WTC11 (cell line): ENCODE data around the gene GJB5.

Experiments used
- CBFB ChIP-seq: sonication (generic); formaldehyde crosslinking; IDR thresholded peaks from 2 replicates; pipeline ENCODE4 v1.8.1; 2022; ENCODE audit warnings: mild to moderate bottlenecking, low read depth, missing genetic modification reagents
- CREB1 ChIP-seq: sonication (generic); formaldehyde crosslinking; IDR thresholded peaks from 2 replicates; pipeline ENCODE4 v1.8.0; 2023; ENCODE audit warnings: mild to moderate bottlenecking, missing genetic modification reagents
- CREM ChIP-seq: sonication (generic); formaldehyde crosslinking; IDR thresholded peaks from 2 replicates; pipeline ENCODE4 v1.8.1; 2022; ENCODE audit warnings: mild to moderate bottlenecking, missing genetic modification reagents, moderate library complexity
- ESRRA ChIP-seq: sonication (generic); formaldehyde crosslinking; IDR thresholded peaks from 2 replicates; pipeline ENCODE4 v1.8.1; 2022; ENCODE audit warnings: mild to moderate bottlenecking, missing genetic modification reagents, borderline replicate concordance
- ETV6 ChIP-seq: sonication (generic); formaldehyde crosslinking; IDR thresholded peaks from 2 replicates; pipeline ENCODE4 v1.8.1; 2022; ENCODE audit warnings: mild to moderate bottlenecking, missing genetic modification reagents
- GABPB1 ChIP-seq: sonication (generic); formaldehyde crosslinking; IDR thresholded peaks from 2 replicates; pipeline ENCODE4 v1.8.1; 2023; ENCODE audit warnings: mild to moderate bottlenecking, missing genetic modification reagents
- GTF2I ChIP-seq: fragments of 250-450 bp; sonication (Bioruptor Pico); conservative IDR thresholded peaks from 2 replicates; pipeline ENCODE4 v1.4.0; 2021; ENCODE audit warnings: mild to moderate bottlenecking
- NR2C2 ChIP-seq: sonication (generic); formaldehyde crosslinking; IDR thresholded peaks from 2 replicates; pipeline ENCODE4 v1.8.0; 2022; ENCODE audit warnings: mild to moderate bottlenecking, missing genetic modification reagents
- SP1 ChIP-seq: sonication (generic); formaldehyde crosslinking; conservative IDR thresholded peaks from 2 replicates; pipeline ENCODE4 v1.8.1; 2022; ENCODE audit warnings: missing genetic modification reagents
- TF ChIP-seq, protein P1 (sequence below): sonication (generic); formaldehyde crosslinking; IDR thresholded peaks from 2 replicates; pipeline ENCODE4 v1.8.0; 2022; ENCODE audit warnings: mild to moderate bottlenecking, missing genetic modification reagents
- TF ChIP-seq, protein P2 (sequence below): fragments of 200-600 bp; IDR thresholded peaks from 2 replicates; pipeline ENCODE4 v1.8.0; 2022; ENCODE audit warnings: antibody characterized with exemption
- TF ChIP-seq, protein P3 (sequence below): sonication (generic); formaldehyde crosslinking; IDR thresholded peaks from 2 replicates; pipeline ENCODE4 v1.8.1; 2023; ENCODE audit warnings: mild to moderate bottlenecking, missing genetic modification reagents, moderate library complexity
- TF ChIP-seq, protein P4 (sequence below): sonication (generic); formaldehyde crosslinking; IDR thresholded peaks from 2 replicates; pipeline ENCODE4 v1.8.1; 2022; ENCODE audit warnings: low read depth, missing genetic modification reagents, borderline replicate concordance

DNA sequence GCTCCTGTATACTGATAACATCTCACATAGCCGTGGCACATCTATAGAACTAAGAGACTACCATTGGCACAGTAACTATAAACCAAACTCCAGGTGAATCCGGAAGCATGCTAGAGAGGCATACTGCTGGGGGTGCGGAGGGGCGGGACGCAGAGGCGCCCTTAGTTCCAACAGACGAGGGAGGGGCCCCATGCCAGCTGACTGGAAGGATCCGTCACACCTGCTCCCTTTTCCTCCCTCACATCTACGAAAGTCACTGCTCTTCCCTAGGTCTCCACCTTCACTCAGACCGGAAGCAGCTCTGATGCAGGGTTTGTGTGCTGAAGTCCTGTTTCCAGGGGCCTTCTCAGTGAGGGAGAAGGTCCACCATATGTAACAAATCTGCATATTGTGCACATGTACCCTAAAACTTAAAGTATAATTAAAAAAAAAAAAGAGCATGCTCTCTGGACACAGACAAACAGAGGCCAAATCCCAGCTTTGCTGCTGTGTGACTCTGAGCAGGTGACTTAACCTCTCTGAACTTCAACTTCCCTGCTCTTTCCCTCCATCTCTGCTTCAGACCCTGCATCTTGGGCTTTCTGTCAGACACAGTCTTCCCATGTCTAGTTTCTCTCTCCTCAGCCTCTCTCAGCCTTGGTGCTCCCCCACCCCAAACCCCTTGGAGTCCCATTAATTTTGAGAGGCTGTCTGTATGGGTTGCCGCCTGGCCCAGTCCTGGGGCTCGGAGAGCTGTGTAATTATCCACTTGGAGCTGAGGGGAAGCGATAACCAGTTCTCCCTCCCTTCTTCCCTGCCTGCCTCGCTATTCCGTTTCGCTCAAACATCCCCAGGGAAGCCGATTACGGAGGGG, 7.8 kb upstream of the GJB5 start:
- no peak for TF ChIP-seq CREB1 (CRISPR knock-in tag)
- no peak for TF ChIP-seq GABPB1 (CRISPR knock-in tag)
- TF ChIP-seq ETV6 (CRISPR knock-in tag), result no peak
- TF ChIP-seq, protein P1, sequence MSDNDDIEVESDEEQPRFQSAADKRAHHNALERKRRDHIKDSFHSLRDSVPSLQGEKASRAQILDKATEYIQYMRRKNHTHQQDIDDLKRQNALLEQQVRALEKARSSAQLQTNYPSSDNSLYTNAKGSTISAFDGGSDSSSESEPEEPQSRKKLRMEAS, result no peak
- TF ChIP-seq, protein P2, sequence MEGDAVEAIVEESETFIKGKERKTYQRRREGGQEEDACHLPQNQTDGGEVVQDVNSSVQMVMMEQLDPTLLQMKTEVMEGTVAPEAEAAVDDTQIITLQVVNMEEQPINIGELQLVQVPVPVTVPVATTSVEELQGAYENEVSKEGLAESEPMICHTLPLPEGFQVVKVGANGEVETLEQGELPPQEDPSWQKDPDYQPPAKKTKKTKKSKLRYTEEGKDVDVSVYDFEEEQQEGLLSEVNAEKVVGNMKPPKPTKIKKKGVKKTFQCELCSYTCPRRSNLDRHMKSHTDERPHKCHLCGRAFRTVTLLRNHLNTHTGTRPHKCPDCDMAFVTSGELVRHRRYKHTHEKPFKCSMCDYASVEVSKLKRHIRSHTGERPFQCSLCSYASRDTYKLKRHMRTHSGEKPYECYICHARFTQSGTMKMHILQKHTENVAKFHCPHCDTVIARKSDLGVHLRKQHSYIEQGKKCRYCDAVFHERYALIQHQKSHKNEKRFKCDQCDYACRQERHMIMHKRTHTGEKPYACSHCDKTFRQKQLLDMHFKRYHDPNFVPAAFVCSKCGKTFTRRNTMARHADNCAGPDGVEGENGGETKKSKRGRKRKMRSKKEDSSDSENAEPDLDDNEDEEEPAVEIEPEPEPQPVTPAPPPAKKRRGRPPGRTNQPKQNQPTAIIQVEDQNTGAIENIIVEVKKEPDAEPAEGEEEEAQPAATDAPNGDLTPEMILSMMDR, result no peak
- TF ChIP-seq, protein P3, sequence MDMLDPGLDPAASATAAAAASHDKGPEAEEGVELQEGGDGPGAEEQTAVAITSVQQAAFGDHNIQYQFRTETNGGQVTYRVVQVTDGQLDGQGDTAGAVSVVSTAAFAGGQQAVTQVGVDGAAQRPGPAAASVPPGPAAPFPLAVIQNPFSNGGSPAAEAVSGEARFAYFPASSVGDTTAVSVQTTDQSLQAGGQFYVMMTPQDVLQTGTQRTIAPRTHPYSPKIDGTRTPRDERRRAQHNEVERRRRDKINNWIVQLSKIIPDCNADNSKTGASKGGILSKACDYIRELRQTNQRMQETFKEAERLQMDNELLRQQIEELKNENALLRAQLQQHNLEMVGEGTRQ (CRISPR knock-in tag), result no peak
- no peak for TF ChIP-seq CBFB (CRISPR knock-in tag)
- TF ChIP-seq CREM (CRISPR knock-in tag), result no peak
- TF ChIP-seq GTF2I, result no peak
- no peak for TF ChIP-seq SP1
- TF ChIP-seq ESRRA (CRISPR knock-in tag), result no peak
- no peak for TF ChIP-seq NR2C2 (CRISPR knock-in tag)
- TF ChIP-seq, protein P4, sequence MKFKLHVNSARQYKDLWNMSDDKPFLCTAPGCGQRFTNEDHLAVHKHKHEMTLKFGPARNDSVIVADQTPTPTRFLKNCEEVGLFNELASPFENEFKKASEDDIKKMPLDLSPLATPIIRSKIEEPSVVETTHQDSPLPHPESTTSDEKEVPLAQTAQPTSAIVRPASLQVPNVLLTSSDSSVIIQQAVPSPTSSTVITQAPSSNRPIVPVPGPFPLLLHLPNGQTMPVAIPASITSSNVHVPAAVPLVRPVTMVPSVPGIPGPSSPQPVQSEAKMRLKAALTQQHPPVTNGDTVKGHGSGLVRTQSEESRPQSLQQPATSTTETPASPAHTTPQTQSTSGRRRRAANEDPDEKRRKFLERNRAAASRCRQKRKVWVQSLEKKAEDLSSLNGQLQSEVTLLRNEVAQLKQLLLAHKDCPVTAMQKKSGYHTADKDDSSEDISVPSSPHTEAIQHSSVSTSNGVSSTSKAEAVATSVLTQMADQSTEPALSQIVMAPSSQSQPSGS (CRISPR knock-in tag), result no peak
